AG09319 (cell line): ENCODE results near the gene CRY2.

ENCODE experiments used
- DNase-seq: peaks from one replicate; pipeline ENCODE4 v3.0.0-alpha.2; 2010; ENCODE audit warnings: low read depth; ENCODE audit errors: extremely low read depth
- CTCF ChIP-seq: IDR thresholded peaks from 2 replicates; pipeline ENCODE4 v1.5.1; 2011; ENCODE audit warnings: low read depth, mild to moderate bottlenecking, inconsistent platforms, low read length, moderate library complexity

CRY2 gene

DNA sequence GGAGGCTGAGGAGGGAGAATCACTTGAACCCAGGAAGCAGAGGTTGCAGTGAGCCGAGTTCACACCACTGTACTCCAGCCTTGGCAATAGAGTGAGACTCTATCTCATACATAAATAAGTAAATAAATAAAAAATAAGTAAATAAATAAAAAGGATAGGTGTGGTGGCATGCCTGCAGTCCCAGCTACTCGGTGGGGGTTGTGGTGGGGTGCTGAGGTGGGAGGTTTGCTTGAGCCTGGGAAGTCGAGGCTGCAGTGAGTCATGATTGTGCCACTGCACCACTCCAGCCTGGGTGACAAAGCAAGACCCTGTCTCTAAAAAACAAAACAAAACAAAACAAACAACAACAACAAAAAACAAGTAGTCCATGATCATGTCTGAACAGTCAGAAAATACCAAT lies 78.3 kb downstream of the CRY2 start:
- TF ChIP-seq CTCF, result no peak
- DNase-seq, result no peak

DNA sequence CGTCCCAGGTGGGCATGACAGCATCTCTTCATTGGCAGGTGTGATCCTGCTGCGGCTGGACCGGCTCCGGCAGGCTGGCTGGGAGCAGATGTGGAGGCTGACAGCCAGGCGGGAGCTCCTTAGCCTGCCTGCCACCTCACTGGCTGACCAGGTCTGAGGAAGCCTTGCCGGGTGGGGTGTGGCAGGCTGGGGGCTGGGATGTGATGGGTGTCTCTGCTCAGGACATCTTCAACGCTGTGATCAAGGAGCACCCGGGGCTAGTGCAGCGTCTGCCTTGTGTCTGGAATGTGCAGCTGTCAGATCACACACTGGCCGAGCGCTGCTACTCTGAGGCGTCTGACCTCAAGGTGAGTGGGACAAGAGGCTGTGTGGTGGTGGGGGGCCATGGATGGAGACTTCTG lies 78.7 kb downstream of the CRY2 start:
- no peak for TF ChIP-seq CTCF
- no peak for DNase-seq

- no peak for TF ChIP-seq CTCF
- DNase-seq, result no peak
Observed at GRCh38 chr11:45926536-45927331, 79.5 kb downstream of the CRY2 start.

- no peak for DNase-seq
- no peak for TF ChIP-seq CTCF
Observed at GRCh38 chr11:45927332-45927683, 80.0 kb downstream of the CRY2 start.

- DNase-seq, result no peak
- no peak for TF ChIP-seq CTCF
Observed at GRCh38 chr11:45927684-45928413, 80.6 kb downstream of the CRY2 start.

DNA sequence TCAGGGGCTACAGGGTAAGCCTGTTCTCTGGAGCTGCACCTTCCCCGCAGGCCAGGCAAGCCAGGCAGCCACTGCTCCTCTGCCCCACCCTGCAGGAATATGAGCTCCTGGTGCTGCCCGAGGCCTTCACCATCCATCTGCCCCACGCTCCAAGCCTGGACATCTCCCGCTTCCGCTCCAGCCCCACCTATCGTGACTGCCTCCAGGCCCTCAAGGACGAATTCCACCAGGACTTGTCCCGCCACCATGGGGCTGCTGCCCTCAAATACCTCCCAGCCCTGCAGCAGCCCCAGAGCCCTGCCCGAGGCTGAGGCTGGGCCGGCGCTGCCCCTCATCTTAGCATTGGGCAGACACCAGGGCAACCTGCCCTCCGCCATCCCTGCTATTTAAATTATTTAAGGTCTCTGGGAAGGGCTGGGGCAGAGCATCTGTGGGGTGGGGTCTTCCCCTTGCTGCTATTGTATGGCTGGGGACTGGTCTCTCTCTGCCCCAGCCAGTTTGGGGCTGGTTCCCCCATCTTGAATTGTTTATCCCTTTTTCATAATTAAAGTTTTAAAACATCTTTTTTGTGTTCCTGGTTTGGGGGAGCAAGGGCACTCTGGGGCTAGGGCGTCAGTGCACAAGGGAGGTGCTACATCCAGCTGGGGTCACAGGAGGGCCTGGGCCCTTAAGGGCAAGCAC lies 81.4 kb downstream of the CRY2 start:
- no peak for DNase-seq
- TF ChIP-seq CTCF, result no peak
